Dendritic cell treated with granulocyte-macrophage colony-stimulating factor and Interleukin-4, amounts not matched to agents 40 ng/mL and 50 ng/mL, for 4 days (primary cell): ENCODE data around the gene KLHL30.
"Not testable (repeated sequence)": the region's sequence is repeated elsewhere in the genome, so short reads cannot be mapped to it uniquely, and the experiment has no call there.

Experiments
- H3K27ac Mint-ChIP-seq: one replicate; pipeline ENCODE4 v1.8.0; 2022; ENCODE audit warnings: mild to moderate bottlenecking, mixed read lengths
- H3K27me3 Mint-ChIP-seq: one replicate; pipeline ENCODE4 v1.8.0; 2022; ENCODE audit warnings: mild to moderate bottlenecking, mixed read lengths
- H3K36me3 Mint-ChIP-seq: one replicate; pipeline ENCODE4 v1.8.0; 2022; ENCODE audit warnings: low read depth, mixed read lengths
- H3K4me1 Mint-ChIP-seq: one replicate; pipeline ENCODE4 v1.8.0; 2022; ENCODE audit warnings: low read depth, mixed read lengths
- H3K4me3 Mint-ChIP-seq: one replicate; pipeline ENCODE4 v1.8.0; 2022; ENCODE audit warnings: mild to moderate bottlenecking, moderate library complexity, mixed read lengths
- H3K9me3 Mint-ChIP-seq: one replicate; pipeline ENCODE4 v1.8.0; 2022; ENCODE audit warnings: mixed read lengths
- intact Hi-C: fragments of 100-400 bp; cut with micrococcal nuclease; formaldehyde crosslinking; loops from one replicate; pipeline ENCODE4 v1.15.0; 2022

Gene KLHL30

DNA sequence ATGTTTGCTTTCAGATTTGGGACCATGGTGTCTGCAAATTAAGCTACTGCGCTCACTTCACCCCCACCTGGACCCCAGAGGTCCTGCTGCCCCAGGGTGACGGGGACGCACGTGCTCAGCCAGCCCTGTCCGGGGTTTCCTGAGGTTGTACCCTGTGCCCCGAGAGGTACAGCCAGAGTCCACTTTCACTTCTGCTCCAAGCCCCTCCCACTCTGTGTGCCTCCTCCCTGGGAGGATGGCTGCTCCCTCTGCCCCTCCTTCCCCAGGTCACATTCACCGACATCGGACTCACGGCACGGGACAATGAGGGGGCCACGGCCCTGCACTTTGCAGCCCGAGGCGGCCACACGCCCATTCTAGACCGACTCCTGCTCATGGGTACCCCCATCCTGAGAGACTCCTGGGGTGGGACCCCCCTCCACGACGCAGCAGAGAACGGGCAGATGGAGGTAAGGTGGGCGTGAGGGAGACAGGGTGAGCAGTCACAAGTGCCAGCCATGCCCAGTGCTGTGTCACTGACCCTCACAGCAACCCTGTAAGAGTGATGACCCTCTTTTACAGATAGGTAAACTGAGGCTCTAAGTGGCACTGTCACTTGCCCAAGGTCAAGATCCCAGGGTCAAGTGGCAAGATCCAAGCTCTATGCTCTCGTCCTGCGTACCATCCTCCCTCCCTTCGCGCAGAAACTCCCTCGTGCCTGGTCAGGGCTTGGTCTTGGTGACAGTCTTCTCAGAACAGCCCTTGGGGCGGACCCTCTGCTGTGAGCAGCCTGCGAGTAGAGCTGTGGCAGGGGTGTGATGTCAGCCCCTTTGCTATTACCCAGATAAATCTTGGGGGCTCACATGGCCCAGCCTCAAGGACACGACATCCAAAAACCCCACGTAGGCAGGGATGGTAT is 30.7 kb upstream of the KLHL30 start:
- H3K4me1 Mint-ChIP-seq, result peaks cover 62% of the 10 kb centered on the region
- peaks cover 3% of the 10 kb centered on the region for H3K27me3 Mint-ChIP-seq

DNA sequence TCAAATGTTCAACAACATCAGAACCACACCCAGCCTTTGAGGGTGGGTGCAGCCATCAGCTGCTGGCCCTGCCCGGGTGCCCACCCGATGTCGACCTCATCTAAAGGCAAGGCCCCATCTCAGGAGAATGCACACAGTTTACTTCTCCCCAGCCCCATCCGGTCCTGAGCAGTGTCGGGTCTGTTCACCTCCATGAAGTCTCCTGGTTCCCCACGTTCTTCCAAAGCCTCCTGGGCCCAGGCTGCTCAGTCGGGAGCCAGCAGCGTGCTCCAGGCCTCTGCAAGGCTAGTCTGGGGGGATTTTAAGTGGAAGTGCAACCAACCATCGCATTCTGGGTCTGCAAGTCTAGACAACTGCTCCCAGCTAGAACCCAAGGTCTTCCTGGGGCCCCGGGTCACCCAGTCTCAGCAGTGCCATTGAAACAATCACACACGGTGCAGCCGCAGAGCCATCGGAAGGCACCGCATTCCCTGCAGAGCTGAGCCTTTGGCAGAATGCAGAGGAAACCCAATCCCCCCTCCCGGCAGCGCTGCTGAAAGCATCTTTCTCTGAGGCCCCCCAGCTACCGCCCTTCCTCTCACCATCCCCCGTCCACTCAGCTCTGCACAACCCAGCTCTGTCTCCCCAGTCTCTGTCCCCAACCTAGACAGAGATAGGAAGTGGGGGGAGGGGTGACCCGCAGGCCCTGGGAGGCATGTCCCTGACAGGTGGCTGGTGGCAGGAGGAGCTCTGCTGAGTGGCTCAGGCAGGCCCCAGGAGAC is 29.9 kb upstream of the KLHL30 start:
- intact Hi-C loops, result no loop called here

More for the DNA sequence above, 30.7 kb upstream of the KLHL30 start:
- peaks cover 25% of the 10 kb centered on the region for H3K36me3 Mint-ChIP-seq
- peak overlapping the region; percentile 67 for H3K4me3 Mint-ChIP-seq
- intact Hi-C loops, result loop anchor here (2.0 kb wide), 1 partner anchor 249 kb away; the partner anchor contains the start of gene RAMP1
- H3K27ac Mint-ChIP-seq, result peak overlapping the region; percentile 67
- peaks cover 15% of the 10 kb centered on the region for H3K9me3 Mint-ChIP-seq

DNA sequence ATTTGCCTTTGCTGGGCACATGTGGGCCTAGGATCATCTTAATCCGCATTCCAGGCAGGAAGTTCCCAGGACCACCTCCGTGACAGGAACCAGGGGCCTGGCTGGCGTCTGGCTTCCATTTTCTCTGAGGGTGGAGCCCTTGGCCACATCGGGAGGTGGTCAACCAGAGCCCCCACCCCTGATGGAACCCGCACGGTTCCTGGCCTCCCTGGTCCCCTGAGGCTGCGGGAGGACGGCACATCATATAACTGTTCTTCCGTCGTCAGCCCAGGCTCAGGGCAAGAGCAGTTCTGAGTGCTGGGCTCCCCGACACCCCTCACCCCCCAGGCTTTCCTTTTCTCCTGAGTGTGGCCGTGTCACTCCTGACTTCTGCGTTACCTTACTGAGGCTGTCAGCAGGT is 24.9 kb upstream of the KLHL30 start:
- Mint-ChIP-seq H3K9me3 (peaks cover 21% of the 10 kb centered on the region), H3K36me3 (peaks cover 23% of the 10 kb centered on the region), H3K4me3 (no peak overlapping the region), H3K27me3 (peaks cover 21% of the 10 kb centered on the region), H3K27ac (no peak overlapping the region), H3K4me1 (peaks cover 12% of the 10 kb centered on the region)
- intact Hi-C loops, result no loop called here

More for the DNA sequence above, 29.9 kb upstream of the KLHL30 start:
- H3K27ac Mint-ChIP-seq, result peak overlapping the region; percentile 67
- H3K9me3 Mint-ChIP-seq, result peaks cover 21% of the 10 kb centered on the region
- no peak overlapping the region for H3K4me3 Mint-ChIP-seq
- peaks cover 3% of the 10 kb centered on the region for H3K27me3 Mint-ChIP-seq
- H3K36me3 Mint-ChIP-seq, result peaks cover 28% of the 10 kb centered on the region
- peaks cover 59% of the 10 kb centered on the region for H3K4me1 Mint-ChIP-seq

DNA sequence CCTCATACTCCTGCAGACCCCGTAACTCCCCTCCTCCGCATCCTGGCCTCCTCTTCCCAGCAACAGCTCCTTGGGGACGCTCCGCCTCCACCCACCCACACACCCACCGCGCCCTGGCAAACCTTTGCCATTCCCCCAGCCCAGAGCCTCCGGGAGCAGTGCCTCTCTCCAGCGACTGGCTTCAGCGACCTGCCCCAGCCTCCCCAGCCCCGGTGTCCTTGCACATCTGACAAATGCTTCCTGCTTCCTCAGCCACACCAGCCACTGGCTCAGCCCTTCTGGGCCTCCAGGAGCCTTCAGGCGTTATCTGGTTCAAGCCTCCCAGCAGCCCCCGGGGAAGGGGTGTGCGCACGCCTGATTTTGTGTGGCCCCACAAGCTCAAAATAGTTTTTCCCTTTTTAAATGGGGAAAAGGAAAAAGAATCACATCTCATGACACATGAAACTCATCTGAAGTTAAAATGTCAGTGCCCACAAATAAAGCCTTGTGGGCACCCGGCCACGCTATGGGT is 24.1 kb upstream of the KLHL30 start:
- H3K36me3 Mint-ChIP-seq, result peaks cover 29% of the 10 kb centered on the region
- peaks cover 4% of the 10 kb centered on the region for H3K4me1 Mint-ChIP-seq
- intact Hi-C loops, result no loop called here
- H3K27ac Mint-ChIP-seq, result no peak overlapping the region
- H3K9me3 Mint-ChIP-seq, result peaks cover 21% of the 10 kb centered on the region
- no peak overlapping the region for H3K4me3 Mint-ChIP-seq
- H3K27me3 Mint-ChIP-seq, result peaks cover 29% of the 10 kb centered on the region

DNA sequence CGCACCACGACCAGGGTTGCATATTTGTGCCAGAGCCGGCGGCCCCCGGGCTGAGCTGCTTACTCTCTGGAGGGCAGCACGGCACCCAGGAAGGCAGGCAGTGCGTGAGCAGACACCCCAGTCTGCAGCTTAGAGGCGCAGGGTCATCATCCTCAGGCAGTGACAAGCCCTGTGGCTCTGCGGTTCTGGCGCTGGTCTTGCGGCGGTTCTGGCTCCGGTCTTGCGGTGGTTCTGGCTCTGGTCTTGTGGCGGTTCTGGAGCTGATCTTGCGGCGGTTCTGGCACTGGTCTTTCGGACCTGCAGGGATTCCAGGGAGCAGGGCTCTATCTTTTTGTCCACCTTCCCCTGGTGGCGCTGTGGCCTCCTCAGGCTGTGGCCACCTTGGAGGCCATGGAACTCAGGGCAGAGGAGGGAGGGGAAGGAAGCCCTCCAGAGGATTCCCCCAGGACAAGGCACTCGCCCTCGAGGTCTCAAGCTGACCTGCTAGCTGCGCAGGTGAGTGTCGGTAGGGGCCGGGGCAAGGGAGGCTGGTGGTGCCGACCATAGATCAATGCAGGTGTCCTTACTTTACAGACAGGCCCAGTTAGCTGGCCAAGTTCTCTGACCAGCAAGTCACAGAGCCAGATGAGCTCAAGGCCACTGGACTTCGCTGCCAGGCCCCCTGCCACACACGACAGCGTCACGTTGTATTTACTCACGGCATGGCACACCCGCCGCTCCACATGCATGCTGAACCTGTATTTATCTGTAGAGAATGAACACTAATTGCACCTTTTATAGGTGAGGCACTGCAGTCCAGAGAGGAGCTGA is 23.4 kb upstream of the KLHL30 start:
- Mint-ChIP-seq H3K27ac (no peak overlapping the region), H3K4me1 (no peaks in the 10 kb centered on the region), H3K4me3 (no peak overlapping the region), H3K9me3 (peaks cover 21% of the 10 kb centered on the region), H3K27me3 (peaks cover 32% of the 10 kb centered on the region), H3K36me3 (peaks cover 32% of the 10 kb centered on the region)
- intact Hi-C loops, result no loop called here

DNA sequence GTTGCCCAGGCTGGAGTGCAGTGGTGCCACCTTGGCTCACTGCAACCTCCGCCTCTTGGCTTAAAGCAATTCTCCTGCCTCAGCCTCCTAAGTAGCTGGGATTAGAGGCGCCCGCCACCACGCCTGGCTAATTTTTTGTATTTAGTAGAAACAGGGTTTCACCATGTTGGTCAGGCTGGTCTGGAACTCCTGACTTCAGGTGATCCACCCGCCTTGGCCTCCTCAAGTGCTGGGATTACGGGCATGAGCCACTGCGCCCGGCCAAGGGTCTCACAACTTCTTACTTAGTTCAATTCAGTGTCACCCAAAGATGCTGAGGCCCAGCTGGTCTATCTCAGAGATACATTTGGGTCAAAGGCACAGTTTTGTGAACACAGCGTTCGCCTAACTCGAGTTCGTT is 22.8 kb upstream of the KLHL30 start:
- Mint-ChIP-seq H3K36me3 (peaks cover 32% of the 10 kb centered on the region), H3K27me3 (peaks cover 38% of the 10 kb centered on the region), H3K9me3 (peaks cover 21% of the 10 kb centered on the region)
- H3K4me1 Mint-ChIP-seq, intact Hi-C loops, H3K27ac Mint-ChIP-seq, H3K4me3 Mint-ChIP-seq: not testable (repeated sequence)

DNA sequence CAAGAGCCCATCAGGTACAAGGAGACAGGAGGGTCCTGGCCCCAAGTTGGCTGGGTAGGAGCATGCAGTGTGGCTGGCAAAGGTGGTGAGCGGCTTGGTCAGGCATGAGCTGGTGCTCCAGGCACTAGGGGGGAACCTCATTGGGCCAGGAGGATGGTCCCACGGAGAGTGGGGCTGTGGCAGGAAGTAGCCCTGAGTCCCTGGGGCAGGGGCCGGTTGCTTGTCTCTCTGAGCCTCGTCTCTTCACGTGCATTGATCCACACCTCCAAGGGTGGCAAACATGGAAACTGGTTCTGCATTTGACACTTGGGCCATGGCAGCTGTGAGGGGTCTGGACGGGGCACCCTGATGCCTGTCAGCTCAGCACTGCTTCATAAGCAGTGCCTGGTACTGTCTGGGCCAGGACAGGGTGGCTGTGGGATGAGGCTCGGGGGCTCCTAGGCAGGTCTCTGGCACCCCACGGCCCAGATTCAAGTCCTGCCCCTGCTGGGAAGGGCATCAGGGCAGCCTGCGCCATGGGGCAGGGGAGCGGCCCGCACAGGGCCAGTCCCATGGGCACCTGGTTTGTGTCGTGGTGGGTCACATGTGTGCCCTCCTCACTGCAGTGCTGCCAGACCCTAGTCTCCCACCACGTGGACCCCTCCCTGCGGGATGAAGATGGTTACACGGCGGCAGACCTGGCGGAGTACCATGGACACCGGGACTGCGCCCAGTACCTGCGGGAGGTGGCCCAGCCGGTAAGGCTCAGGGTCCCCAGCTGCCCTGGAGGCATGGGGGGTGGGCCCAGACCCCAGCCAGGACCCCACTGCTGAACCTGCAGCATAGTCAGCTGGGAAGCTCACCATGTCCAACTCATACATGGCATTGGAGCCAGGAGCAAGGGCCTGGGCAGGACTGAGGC is 21.9 kb upstream of the KLHL30 start:
- H3K27me3 Mint-ChIP-seq, result peaks cover 38% of the 10 kb centered on the region
- H3K27ac Mint-ChIP-seq, result no peak overlapping the region
- no peak overlapping the region for H3K4me3 Mint-ChIP-seq
- peaks cover 32% of the 10 kb centered on the region for H3K36me3 Mint-ChIP-seq
- H3K9me3 Mint-ChIP-seq, result peaks cover 15% of the 10 kb centered on the region
- no peaks in the 10 kb centered on the region for H3K4me1 Mint-ChIP-seq
- intact Hi-C loops, result no loop called here

DNA sequence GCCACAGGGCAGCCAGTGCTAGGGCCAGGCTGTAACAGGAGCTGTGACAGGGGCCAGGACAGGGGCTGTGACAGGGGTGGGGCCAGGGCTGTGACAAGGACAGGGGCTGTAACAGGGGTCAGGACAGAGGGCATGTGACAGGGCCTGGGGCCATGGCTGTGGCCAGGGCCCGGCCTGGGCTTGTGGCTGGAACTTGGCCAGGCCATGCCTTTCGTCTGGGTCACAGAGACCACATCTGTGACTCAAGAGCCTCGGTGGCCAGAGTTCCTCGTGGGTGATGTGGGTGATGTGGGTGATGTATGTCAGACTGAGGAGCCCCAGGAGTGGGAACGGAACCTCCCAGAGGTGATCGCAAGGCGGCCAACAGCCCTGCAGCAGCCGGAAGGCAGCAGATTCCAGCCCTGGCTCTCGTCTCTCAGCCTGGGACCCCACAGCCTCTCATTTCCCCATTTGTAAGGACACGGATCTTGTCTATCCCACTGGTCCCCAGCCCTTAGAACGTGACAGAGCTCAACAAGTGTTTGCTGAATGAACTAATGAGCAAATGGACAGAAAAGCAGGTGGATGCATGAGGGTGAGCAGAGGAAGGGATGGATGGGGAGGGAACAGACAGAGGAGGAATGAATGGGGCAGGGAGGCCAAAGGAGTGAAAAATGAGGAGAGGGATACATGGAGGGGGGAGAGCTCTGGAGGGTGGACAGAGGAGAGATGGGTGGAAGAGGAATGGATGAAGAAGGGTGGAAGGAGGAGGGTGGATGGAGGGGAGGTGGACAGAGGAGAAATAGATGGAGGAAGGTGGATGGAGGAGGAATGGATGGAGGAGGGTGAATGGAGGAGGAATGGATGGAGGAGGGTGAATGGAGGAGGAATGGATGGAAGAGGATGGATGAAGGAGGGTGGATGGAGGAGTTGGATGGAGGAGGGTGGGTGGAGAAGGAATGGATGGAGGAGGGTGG is 21.0 kb upstream of the KLHL30 start:
- no peak overlapping the region for H3K27ac Mint-ChIP-seq
- H3K4me1 Mint-ChIP-seq, result no peaks in the 10 kb centered on the region
- H3K9me3 Mint-ChIP-seq, result peaks cover 9% of the 10 kb centered on the region
- intact Hi-C loops, result no loop called here
- no peak overlapping the region for H3K4me3 Mint-ChIP-seq
- H3K36me3 Mint-ChIP-seq, result peaks cover 29% of the 10 kb centered on the region
- H3K27me3 Mint-ChIP-seq, result peaks cover 38% of the 10 kb centered on the region

DNA sequence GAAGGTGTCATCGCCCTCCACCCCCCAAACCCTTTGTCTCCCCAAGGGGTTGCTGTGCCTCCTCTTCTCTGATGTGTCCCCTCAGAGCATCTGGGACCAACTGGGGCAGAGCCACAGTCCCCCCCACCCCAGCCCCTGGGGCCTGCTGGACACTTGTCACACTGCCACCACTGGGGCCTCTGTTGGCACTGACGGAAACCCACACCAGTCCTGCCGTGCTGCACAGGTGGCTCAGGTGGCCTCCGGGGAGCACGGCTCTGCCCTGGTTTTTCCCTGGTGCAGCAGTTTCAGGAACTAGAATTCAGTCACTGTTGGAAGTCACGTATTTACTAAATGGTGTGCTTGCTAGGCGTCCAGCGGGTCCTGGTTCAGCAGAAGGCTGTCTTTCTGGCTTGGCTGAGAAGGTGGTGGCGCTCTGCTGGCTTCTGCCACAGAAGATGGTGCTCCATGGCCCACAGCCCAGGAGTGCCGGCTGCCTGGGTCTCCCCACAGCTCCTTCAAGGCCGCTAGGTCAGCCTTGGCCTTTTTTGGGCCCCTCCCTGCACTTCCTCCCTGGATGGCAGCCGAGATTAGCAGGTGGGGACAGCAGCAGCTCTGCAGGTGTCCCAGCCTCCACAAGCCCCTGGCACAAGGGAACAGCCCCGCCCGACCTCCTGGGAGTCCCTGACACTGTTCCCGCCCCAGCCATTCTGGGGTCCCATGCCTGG is 18.6 kb upstream of the KLHL30 start:
- no peaks in the 10 kb centered on the region for H3K9me3 Mint-ChIP-seq
- H3K27ac Mint-ChIP-seq, result no peak overlapping the region
- H3K27me3 Mint-ChIP-seq, result peaks cover 35% of the 10 kb centered on the region
- H3K4me1 Mint-ChIP-seq, result no peaks in the 10 kb centered on the region
- H3K4me3 Mint-ChIP-seq, result no peak overlapping the region
- intact Hi-C loops, result no loop called here
- H3K36me3 Mint-ChIP-seq, result peaks cover 8% of the 10 kb centered on the region

DNA sequence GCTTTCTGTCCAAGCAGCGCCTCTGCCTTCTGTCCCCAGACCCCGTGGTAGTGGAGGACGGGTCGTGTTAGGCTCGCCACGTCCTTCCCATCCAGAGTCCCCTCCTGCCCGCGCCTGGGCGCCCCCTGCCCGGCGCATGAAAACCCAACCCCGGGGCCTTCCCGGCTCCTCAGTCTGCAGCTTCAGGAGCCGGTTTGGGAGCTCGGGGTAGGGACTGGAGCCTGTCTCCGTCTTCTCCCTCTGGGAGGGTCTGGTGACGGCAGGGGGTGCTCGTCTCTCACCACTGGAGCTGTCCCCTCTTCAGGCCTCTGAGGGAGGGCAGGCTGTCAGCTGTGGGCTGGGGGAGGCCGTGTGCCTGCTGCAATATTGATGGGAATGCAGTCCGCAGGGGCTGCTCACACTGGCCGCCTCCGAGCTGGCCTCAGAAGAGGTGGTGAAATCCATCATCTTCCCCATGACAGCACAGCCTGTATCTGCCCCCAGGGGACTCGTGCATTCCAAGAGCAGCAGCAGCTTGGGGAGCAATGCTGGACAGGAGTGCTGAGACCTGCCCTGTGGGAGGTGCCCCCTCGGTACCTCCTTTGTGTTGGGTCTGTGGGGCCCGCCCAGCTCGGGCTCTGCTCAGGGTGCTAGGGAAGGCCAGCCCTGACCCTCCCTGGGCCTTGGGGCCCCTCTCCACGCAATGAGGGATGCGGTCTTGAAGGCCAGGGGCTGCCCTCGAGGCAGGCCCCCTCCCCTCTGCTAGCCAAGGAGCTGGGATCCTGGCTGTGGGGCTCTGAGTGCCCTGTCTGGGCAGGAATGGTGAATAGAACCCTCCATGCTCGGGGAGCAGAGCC is 17.8 kb upstream of the KLHL30 start:
- intact Hi-C loops, result no loop called here
- peaks cover 35% of the 10 kb centered on the region for H3K27me3 Mint-ChIP-seq
- no peaks in the 10 kb centered on the region for H3K4me1 Mint-ChIP-seq
- no peaks in the 10 kb centered on the region for H3K9me3 Mint-ChIP-seq
- H3K4me3 Mint-ChIP-seq, result no peak overlapping the region
- no peak overlapping the region for H3K27ac Mint-ChIP-seq
- H3K36me3 Mint-ChIP-seq, result peaks cover 8% of the 10 kb centered on the region
